ENCODE measurements around the gene ACTN1. TPM values are rescaled to one million over a fixed set of nuclear protein-coding genes. Genes with fewer than 3 reads are reported as not detected.

The ACTN1 gene
- total and polyA plus RNA-seq, 7 experiments from 2014 or later, result 41.3 to 390 (median 227) TPM

DNA sequence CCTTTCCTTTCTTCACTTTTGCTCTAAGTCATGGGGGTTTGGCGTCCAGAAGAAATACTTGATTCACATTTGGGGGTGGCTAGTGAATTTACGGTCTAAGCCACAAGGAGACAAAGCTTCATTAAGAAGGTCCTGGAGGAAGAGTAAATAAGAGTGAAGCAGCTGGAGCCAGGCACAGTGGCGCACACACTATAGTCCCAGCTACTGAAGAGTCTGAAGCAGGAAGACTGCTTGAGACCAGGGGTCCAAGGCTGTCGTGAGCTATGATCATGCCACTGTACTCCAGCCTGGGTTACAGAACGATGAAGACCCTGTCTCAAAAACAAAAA is 23.3 kb downstream of the ACTN1 start:
- no peak for DNase-seq
- ChIA-PET POLR2A (interaction anchor here (1.1 to 7.6 kb wide), 4 partner anchors 11 to 30 kb away, joined by 3 to 82 read pairs (median 3); no protein-coding TSS in a partner anchor), CTCF (interaction anchor here (1.4 to 2.0 kb wide), 3 partner anchors 11 to 29 kb away, joined by 4 to 8 read pairs (median 5); no protein-coding TSS in a partner anchor)
- peak overlapping the region; percentile 16 for H3K27ac ChIP-seq (ENCODE audit: low read depth, low read length)
- peaks cover 37 to 100% (median 92%) of the 10 kb centered on the region in 7 donors for H3K4me1 Mint-ChIP-seq
- H3K27me3 ChIP-seq (ENCODE audit: control insufficient read depth in 2 of 2, insufficient read depth in 2 of 2, low read length in 2 of 2), result no peaks in the 10 kb centered on the region
- no peaks in the 10 kb centered on the region for H3K27me3 Mint-ChIP-seq
- peak overlapping the region in 8 of 9 donors; percentile 77 to 97 (median 90) for H3K27ac Mint-ChIP-seq
- H3K9me3 Mint-ChIP-seq, result no peaks in the 10 kb centered on the region
- H3K36me3 ChIP-seq (ENCODE audit: control insufficient read depth in 2 of 3, insufficient read depth in 3 of 3, low read length in 3 of 3), result peaks cover 0 to 9% (median 0%) of the 10 kb centered on the region in 3 experiments
- H3K36me3 Mint-ChIP-seq, result peaks cover 0 to 20% (median 5%) of the 10 kb centered on the region in 5 donors
- peak overlapping the region in 9 of 10 donors; percentile 65 to 80 (median 76) for H3K4me3 Mint-ChIP-seq
- no peak for ATAC-seq
- no peaks in the 10 kb centered on the region for H3K9me3 ChIP-seq (ENCODE audit: control insufficient read depth in 2 of 3, low read length in 3 of 3)
- intact Hi-C loops (cut with micrococcal nuclease), result loop anchor here in 1 of 2 donors (1.0 kb wide), 1 partner anchor 9 kb away; no protein-coding TSS in a partner anchor
- peaks cover 0 to 89% of the 10 kb centered on the region in 2 donors for H3K4me1 ChIP-seq (ENCODE audit: control insufficient read depth in 2 of 2, insufficient read depth in 2 of 2, low read length in 2 of 2)
- H3K4me3 ChIP-seq (ENCODE audit: low read length), result no peak overlapping the region

DNA sequence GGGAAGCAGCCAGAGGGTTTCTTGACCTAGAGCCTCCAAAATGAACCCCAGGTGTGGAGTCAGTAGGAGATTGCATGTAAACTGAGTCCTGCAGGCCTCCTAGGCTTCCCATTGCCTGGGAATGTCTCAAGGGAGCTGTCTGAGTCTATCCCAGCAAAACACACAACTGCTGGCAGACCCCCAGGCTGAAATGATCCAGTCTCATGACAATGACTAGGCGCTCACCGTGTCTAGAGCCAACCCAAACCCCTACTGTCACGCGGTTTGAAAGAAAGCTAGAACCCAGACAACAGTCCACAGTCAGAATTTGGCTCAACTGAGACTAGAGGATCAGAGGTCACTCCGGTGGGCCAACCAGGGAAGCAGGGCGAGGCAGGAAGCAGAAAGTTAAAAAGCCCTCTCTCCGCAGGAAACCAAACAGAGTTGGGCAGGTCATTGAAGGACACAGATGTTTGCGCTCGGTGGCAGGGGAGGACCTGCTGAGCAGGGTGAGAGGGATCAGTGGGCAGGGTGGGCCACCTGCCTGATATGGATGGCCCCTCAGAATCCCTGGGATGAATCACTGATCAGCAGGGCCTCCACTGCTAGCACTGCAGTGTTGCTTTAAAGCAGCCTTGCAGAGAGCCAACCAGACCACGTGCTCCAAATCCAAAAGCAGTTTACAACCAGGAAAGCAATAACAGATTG is 23.8 kb downstream of the ACTN1 start:
- H3K27me3 Mint-ChIP-seq, result no peaks in the 10 kb centered on the region
- peak overlapping the region; percentile 29 for H3K27ac ChIP-seq (ENCODE audit: low read depth, low read length)
- no peaks in the 10 kb centered on the region for H3K9me3 Mint-ChIP-seq
- H3K4me3 ChIP-seq (ENCODE audit: low read length), result no peak overlapping the region
- POLR2A ChIA-PET, result interaction anchor here (1.1 to 7.6 kb wide), 5 partner anchors 10 to 29 kb away, joined by 3 to 82 read pairs (median 3); no protein-coding TSS in a partner anchor
- no peaks in the 10 kb centered on the region for H3K9me3 ChIP-seq (ENCODE audit: control insufficient read depth in 2 of 3, low read length in 3 of 3)
- peak overlapping the region in 9 of 10 donors; percentile 65 to 80 (median 76) for H3K4me3 Mint-ChIP-seq
- CTCF ChIA-PET, result interaction anchor here (1.3 to 2.0 kb wide), 4 partner anchors 10 to 43 kb away, joined by 3 to 8 read pairs (median 4); no protein-coding TSS in a partner anchor
- H3K36me3 ChIP-seq (ENCODE audit: control insufficient read depth in 2 of 3, insufficient read depth in 3 of 3, low read length in 3 of 3), result peaks cover 0 to 9% (median 0%) of the 10 kb centered on the region in 3 experiments
- intact Hi-C loops (cut with micrococcal nuclease), result no loop called here
- H3K4me1 ChIP-seq (ENCODE audit: control insufficient read depth in 2 of 2, insufficient read depth in 2 of 2, low read length in 2 of 2), result peaks cover 0 to 88% of the 10 kb centered on the region in 2 donors
- no peaks in the 10 kb centered on the region for H3K27me3 ChIP-seq (ENCODE audit: control insufficient read depth in 2 of 2, insufficient read depth in 2 of 2, low read length in 2 of 2)
- H3K4me1 Mint-ChIP-seq, result peaks cover 37 to 99% (median 91%) of the 10 kb centered on the region in 7 donors
- peaks cover 0 to 23% (median 5%) of the 10 kb centered on the region in 5 donors for H3K36me3 Mint-ChIP-seq
- ATAC-seq, result no peak
- DNase-seq, result no peak
- H3K27ac Mint-ChIP-seq, result peak overlapping the region in 8 of 9 donors; percentile 77 to 97 (median 90)

DNA sequence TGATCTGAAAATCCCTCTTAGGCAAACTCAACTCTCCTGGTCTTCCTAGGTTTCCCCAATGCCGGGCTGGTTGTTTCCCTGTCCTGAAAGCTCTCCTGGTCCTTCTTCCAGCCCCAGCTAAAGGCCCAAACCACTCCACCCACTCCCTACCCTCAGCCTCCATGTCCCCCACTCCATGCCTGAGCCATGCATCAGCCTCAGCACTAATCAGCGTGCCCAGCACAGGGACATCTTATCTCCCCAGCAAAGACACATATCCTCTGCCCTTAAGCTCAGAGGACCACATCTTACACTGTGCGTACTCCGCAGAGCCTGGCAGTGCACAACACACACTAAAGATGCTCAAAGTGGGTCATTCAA is 25.9 kb downstream of the ACTN1 start:
- H3K27me3 ChIP-seq (ENCODE audit: control insufficient read depth in 2 of 2, insufficient read depth in 2 of 2, low read length in 2 of 2), result no peaks in the 10 kb centered on the region
- H3K9me3 Mint-ChIP-seq, result no peaks in the 10 kb centered on the region
- ChIA-PET CTCF (interaction anchor here (0.7 kb wide), 1 partner anchor 43 kb away, joined by 3 read pairs; no protein-coding TSS in a partner anchor), POLR2A (interaction anchor here (0.6 to 1.3 kb wide), 4 partner anchors 9 to 17 kb away, joined by 3 to 6 read pairs (median 4); no protein-coding TSS in a partner anchor)
- H3K27me3 Mint-ChIP-seq, result no peaks in the 10 kb centered on the region
- H3K4me1 Mint-ChIP-seq, result peaks cover 36 to 98% (median 92%) of the 10 kb centered on the region in 7 donors
- H3K4me3 Mint-ChIP-seq, result peak overlapping the region in 9 of 10 donors; percentile 57 to 83 (median 70)
- no peak overlapping the region for H3K4me3 ChIP-seq (ENCODE audit: low read length)
- peaks cover 0 to 22% (median 5%) of the 10 kb centered on the region in 5 donors for H3K36me3 Mint-ChIP-seq
- H3K9me3 ChIP-seq (ENCODE audit: control insufficient read depth in 2 of 3, low read length in 3 of 3), result no peaks in the 10 kb centered on the region
- peak overlapping the region; percentile 6 to 96 (median 88) for H3K27ac Mint-ChIP-seq
- H3K36me3 ChIP-seq (ENCODE audit: control insufficient read depth in 2 of 3, insufficient read depth in 3 of 3, low read length in 3 of 3), result peaks cover 0 to 9% (median 0%) of the 10 kb centered on the region in 3 experiments
- intact Hi-C loops (cut with micrococcal nuclease), result loop anchor here in 1 of 2 donors (2.0 kb wide), 1 partner anchor 14 kb away; no protein-coding TSS in a partner anchor
- H3K4me1 ChIP-seq (ENCODE audit: control insufficient read depth in 2 of 2, insufficient read depth in 2 of 2, low read length in 2 of 2), result peaks cover 0 to 83% of the 10 kb centered on the region in 2 donors
- ATAC-seq (no peak), DNase-seq (no peak)
- H3K27ac ChIP-seq (ENCODE audit: low read depth, low read length), result peak overlapping the region; percentile 56

DNA sequence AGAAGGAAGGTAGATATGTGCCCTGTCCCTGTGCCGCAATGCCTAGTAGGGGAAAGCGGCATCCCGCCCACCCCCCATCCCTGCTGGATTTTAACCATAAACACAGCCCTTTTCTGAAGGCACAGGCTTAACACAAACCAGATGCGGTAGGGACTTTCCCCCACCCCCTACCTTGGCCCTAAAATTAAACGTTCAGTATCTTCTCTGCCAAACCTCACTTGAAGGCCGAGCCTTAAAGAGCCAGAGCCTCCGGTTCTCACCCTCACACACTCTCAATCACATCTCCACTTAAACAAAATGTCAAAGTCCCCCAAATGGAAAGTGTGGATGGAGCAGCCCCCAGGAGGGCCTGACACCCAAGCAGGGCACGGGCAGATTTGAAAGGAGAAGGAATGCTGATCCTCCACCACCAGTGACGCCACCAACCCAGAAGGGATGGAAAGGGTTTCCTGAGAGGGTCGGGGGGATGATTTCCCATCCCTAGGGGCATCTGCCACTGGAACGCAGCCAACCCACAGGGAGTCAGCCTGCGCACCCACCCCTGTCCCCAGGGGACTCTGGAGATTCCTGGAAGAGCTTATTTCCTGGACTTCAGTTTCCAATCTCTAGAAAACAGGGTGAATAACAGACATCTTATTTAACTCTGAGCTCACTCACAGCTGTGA is 26.4 kb downstream of the ACTN1 start:
- no peaks in the 10 kb centered on the region for H3K27me3 ChIP-seq (ENCODE audit: control insufficient read depth in 2 of 2, insufficient read depth in 2 of 2, low read length in 2 of 2)
- Mint-ChIP-seq H3K4me1 (peaks cover 36 to 98% (median 92%) of the 10 kb centered on the region in 7 donors), H3K27ac (peak overlapping the region in 8 of 9 donors; percentile 74 to 96 (median 88)), H3K27me3 (no peaks in the 10 kb centered on the region), H3K4me3 (peak overlapping the region in 9 of 10 donors; percentile 18 to 83 (median 68)), H3K9me3 (no peaks in the 10 kb centered on the region), H3K36me3 (peaks cover 0 to 21% (median 5%) of the 10 kb centered on the region in 5 donors)
- no peak overlapping the region for H3K4me3 ChIP-seq (ENCODE audit: low read length)
- ChIA-PET POLR2A (interaction anchor here (0.6 to 2.4 kb wide), 9 partner anchors 8 to 33 kb away, joined by 3 to 8 read pairs (median 4); no protein-coding TSS in a partner anchor), CTCF (no interaction called here)
- intact Hi-C loops (cut with micrococcal nuclease), result loop anchor here in 1 of 2 donors (1.0 to 2.0 kb wide), 2 partner anchors 8 to 14 kb away; no protein-coding TSS in a partner anchor
- peaks cover 0 to 83% of the 10 kb centered on the region in 2 donors for H3K4me1 ChIP-seq (ENCODE audit: control insufficient read depth in 2 of 2, insufficient read depth in 2 of 2, low read length in 2 of 2)
- no peaks in the 10 kb centered on the region for H3K9me3 ChIP-seq (ENCODE audit: control insufficient read depth in 2 of 3, low read length in 3 of 3)
- DNase-seq (no peak), ATAC-seq (peak; percentile 26)
- peak overlapping the region; percentile 56 for H3K27ac ChIP-seq (ENCODE audit: low read depth, low read length)
- peaks cover 0 to 9% (median 0%) of the 10 kb centered on the region in 3 experiments for H3K36me3 ChIP-seq (ENCODE audit: control insufficient read depth in 2 of 3, insufficient read depth in 3 of 3, low read length in 3 of 3)

DNA sequence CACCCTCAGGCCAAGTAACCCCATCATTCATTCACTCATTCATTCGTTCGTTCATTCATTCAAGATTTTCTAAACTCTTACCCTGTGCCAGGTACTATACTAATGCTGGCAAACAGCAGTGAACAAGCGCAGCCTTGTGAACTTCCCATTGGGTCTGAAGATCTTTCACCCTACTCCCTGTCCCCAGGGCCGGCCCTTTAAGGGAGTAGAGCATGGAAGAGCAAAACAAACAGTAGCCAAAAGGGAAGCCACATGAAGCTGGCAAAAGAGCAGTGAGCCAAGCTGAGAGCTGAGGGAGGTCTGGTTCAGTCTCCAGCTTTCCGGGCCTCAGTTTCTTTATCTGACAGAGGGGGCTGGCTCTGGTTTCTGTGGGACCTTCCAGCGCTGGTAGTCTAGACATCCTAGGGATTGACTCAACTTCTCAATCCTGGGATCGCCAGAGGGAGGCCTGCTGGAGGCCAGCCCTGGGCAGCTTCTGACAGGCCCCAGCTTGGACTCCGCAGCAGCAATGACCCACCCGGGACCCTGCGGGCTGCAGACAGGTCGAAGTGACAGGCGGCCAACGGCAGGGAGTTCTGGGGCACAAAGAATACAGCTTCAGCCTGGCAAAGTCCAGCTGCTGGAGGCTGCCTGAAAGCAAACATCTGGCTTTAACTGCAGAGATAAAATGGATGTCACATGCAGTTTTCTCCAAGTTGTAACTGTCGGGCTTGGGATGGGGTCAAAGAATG is 27.1 kb downstream of the ACTN1 start:
- Mint-ChIP-seq H3K4me1 (peaks cover 35 to 98% (median 92%) of the 10 kb centered on the region in 7 donors), H3K4me3 (peak overlapping the region in 8 of 10 donors; percentile 48 to 83 (median 70)), H3K27me3 (no peaks in the 10 kb centered on the region), H3K27ac (peak overlapping the region in 8 of 9 donors; percentile 74 to 99 (median 88)), H3K9me3 (no peaks in the 10 kb centered on the region), H3K36me3 (peaks cover 0 to 16% (median 5%) of the 10 kb centered on the region in 5 donors)
- no peak overlapping the region for H3K4me3 ChIP-seq (ENCODE audit: low read length)
- ATAC-seq, result no peak
- peaks cover 0 to 9% (median 0%) of the 10 kb centered on the region in 3 experiments for H3K36me3 ChIP-seq (ENCODE audit: control insufficient read depth in 2 of 3, insufficient read depth in 3 of 3, low read length in 3 of 3)
- no peaks in the 10 kb centered on the region for H3K9me3 ChIP-seq (ENCODE audit: control insufficient read depth in 2 of 3, low read length in 3 of 3)
- H3K4me1 ChIP-seq (ENCODE audit: control insufficient read depth in 2 of 2, insufficient read depth in 2 of 2, low read length in 2 of 2), result peaks cover 0 to 83% of the 10 kb centered on the region in 2 donors
- no peaks in the 10 kb centered on the region for H3K27me3 ChIP-seq (ENCODE audit: control insufficient read depth in 2 of 2, insufficient read depth in 2 of 2, low read length in 2 of 2)
- DNase-seq, result no peak
- peak overlapping the region; percentile 56 for H3K27ac ChIP-seq (ENCODE audit: low read depth, low read length)
- ChIA-PET CTCF (interaction anchor here (0.7 to 1.0 kb wide), 2 partner anchors 25 to 39 kb away, joined by 3 read pairs; no protein-coding TSS in a partner anchor), POLR2A (interaction anchor here (1.2 to 2.4 kb wide), 5 partner anchors 8 to 34 kb away, joined by 3 to 8 read pairs (median 5); no protein-coding TSS in a partner anchor)
- intact Hi-C loops (cut with micrococcal nuclease), result loop anchor here in 1 of 2 donors (1.0 to 2.0 kb wide), 2 partner anchors 8 to 13 kb away; no protein-coding TSS in a partner anchor
